Stimulated activated CD4-positive, alpha-beta T cell treated with anti-CD3 and anti-CD28 coated beads, Interleukin-4, amount 100 ng/mL, for 1 hour (primary cell): ENCODE data around the gene NTM.
A peak's percentile ranks its signal among the peaks of the same experiment; 100 is the strongest.

ENCODE experiments used
- DNase-seq: peaks from one replicate; pipeline ENCODE4 v3.0.0-alpha.2; 2020

The NTM gene

DNA sequence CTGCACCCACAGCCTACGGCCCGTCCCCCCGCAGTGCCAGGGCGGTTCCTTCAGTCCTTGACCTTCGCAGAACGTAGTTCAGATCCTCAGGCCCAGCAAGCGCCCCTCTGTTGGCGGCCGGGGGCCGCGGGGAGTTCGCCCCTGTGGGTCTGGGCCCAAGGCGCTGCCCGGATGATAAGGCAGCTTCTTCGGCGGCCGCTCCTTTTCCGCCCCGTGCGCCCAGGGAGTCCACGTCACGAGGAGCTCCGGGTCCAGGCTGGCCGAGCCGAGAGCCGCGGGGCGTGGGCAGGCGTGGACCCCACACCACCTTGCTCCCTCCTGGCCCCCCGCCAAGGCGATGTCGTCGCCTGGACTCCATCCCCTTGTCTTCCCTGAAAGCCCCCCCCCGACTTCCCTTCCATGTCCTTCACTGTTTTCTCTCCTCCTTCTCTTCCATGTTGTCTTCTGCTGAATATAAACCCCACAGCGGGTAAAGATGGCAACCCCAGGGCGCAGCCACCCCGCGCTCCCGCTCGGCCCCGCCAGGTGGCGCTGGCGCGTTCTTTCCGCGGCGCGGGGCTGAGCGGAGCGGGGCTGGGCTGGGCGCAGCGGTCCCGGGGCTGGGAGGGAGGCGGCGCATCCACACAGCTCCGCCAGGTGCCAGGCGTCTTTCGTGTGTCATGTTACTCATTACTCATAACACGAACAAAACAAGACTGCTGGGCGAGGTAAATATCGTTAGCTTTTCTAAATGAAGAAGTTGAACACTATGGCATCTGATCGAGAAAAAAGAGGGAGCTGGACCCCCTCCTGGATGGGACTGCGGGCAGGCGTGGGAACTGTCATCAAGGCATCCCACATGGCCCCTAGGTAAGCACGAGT, 321.0 kb downstream of the NTM start:
- peak; percentile 19 for DNase-seq

DNA sequence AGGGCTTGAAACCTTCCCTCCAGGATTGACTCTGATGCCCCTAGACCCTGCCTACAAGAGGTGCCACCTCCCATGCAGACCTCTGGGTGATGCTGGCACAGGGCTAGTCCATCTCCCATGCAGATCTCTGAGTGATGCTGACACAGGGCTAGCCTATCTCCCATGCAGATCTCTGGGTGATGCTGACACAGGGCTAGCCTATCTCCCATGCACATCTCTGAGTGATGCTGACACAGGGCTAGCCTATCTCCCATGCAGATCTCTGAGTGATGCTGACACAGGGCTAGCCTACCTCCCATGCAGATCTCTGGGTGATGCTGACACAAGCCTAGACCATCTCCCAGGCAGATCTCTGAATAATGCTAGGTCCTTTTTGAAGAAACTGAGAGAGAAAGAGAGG, 321.7 kb downstream of the NTM start:
- DNase-seq: no peak

DNA sequence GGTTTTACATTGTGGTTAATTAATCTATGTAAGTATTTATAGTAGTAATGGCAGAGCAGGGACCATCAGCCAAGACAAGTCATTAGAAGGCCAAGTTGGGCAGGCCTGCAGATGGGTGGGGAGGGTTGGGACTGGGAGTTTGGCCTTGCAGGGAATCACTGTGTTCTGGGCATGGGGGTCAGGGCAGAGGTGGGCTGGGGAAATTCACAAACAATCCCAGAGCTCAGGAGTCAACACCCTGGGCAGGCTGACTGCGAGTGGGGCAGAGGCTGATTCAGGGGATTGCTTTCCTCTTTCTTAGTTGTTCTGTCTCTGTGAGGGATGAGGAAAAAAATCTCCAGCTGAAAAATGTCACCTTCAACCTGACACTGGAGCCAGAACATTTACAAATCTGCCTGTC, 322.5 kb downstream of the NTM start:
- DNase-seq: no peak

GRCh38 chr11:131693756-131694155, 323.3 kb downstream of the NTM start:
- no peak for DNase-seq

DNA sequence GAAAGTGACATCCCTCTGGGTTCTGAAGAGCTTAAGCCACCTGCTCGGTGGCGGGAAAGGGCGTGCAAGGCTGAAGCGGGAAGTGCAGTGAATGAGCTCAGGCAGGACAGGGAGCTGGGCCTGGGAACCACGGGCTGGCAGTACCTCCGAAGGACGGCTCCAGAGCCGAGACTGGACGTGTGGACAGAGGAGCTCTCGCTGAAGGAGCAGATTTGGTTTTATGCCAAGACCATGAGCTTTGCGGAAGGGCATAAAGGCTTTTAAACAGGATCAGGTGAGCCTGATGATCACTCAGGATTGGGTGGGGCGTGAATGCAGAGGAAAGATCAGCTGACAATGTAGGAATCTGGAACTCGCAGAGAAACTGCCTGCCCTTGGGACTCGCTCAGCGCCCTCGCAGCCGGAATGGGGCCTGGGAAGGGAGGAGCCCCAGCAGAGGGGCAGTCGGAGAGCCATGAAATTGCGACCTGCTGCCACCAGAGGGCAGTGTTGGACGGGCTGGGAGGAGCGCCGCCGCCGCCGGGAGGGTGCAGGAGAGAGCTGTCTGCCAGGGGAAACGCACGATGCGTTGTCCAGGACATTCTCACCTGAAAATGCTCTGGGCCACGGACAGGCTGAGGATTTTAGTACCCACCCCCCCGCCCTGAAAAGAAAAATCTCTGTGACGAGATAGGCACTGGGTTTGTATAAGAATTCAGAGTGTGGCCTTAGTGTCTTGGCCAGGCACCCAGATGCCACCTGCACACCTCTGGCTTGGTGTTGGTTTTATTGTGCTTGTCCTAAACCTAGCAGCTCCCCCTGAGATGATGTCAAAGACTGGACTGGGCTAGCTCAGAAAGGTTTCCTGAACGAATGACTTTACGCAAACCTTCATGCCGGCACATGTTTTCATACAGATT, 324.4 kb downstream of the NTM start:
- DNase-seq: peak; percentile 58

GRCh38 chr11:131695889-131696429, 325.5 kb downstream of the NTM start:
- no peak for DNase-seq

GRCh38 chr11:131696690-131697089, 326.3 kb downstream of the NTM start:
- DNase-seq: no peak

GRCh38 chr11:131703311-131703710, 332.9 kb downstream of the NTM start:
- DNase-seq: no peak

- DNase-seq: no peak
Observed at GRCh38 chr11:131704682-131705081, 334.3 kb downstream of the NTM start.

DNA sequence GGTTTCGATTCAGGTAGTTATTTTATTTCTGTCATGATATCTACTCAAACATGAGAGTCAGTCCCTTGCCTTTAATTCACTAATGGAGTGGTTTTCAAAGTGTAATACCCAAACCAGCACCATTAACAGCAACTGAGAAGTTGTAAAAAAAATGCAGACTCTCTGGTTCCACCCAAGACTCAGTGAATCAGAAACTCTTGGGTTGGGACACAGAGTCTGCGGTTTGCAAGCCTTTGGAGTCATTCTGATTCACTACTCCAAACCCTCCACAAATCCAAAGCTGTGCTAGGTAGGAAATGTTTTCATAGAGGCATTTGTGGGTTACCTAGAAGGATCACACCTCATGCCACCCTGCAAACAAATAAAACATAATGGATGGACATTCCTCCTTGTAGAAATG, 340.1 kb downstream of the NTM start:
- no peak for DNase-seq

DNA sequence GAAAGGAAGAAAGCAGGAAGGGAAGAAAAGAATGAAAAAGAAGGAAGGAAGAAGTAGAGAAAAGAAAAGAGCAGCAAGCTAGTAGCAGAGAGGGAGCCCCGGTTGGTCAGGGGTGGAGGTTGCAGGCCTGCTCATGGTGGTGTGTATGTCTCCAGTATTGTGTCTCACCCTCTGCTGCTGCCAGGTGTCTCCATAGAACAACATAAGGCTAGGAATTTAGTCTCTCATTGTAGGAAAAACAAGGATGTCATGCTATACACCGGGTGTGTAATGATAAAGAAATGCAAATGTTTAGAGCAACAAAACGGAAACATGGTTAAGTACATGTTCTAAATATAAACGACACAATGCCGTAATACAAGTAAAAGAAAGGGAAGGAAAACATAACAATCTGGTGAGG, 342.5 kb downstream of the NTM start:
- no peak for DNase-seq

DNA sequence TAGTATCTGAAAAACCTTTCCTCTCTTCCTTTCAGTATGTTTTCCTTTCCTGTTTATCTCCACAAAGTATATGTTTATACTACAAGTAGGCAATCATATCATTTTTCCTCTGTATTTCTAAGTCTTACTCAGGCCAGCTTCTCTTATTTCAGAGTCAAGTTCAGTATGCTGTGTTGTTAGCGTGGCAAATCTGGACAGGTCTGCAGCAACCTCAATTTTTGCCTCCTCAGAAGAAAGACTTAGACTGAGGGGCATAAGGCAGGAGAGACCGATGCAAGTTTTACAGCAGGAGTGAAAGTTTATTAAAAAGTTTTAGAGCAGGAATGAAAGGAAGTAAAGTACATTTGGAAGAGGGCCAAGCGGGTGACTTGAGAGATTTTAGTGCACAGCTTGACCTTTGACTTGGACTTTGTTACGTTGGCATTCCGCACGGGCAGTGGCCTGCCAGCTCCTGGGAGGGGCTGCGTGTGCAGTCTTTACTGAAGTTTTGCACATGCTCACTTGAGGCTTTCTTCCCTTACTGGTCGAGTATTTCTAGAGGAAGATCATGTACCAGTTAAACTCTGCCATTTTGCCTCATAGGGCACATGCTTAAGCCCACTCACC, 343.2 kb downstream of the NTM start:
- DNase-seq: no peak

- no peak for DNase-seq
Observed at GRCh38 chr11:131717616-131718015, 347.2 kb downstream of the NTM start.

DNA sequence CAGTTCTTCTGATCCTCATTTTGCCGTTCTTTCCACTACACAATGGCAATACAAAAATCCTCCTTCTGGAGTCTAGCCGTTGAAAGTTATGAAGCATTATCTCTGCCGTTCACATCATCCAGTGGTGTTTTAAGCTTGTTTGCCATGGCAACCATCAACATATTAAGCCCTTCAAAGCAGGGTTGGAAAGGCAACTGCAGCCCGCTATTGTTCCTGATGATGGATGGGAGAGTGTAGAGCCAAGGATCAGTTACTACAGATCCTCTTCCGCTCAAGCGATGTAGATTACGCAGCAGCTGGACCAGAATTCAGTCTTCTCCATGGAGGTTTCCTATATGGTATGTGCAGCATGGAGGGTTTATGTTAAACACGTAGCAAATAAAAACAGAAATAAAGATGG, 352.7 kb downstream of the NTM start:
- DNase-seq: no peak

DNA sequence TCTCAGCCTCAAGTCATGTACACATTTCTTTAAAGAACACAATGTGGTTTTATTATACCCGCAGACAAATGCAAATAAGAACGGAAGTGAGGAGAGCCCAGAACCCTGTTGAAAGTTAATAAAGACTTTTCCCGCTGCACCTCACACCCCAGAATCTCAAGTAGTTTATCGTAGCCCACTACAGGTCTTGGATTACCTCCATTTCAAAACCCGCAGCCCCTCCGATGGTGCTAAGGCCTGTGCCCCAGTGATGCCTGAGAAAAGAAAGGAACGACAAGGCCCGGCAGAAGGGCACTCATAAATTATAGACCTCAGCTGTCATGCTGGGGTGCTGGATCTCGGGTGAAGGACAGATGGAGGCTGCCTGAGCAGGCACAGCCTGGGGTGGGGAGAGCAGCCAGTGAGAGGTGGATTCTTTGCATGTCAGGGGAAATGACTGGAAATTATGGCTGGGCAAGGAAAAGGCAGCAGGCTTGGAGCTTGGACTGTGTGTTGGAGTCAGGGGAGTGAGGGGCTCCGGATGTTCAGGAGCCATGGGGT, 354.1 kb downstream of the NTM start:
- DNase-seq: no peak

- DNase-seq: no peak
Observed at GRCh38 chr11:131734871-131735270, 364.5 kb downstream of the NTM start.

DNA sequence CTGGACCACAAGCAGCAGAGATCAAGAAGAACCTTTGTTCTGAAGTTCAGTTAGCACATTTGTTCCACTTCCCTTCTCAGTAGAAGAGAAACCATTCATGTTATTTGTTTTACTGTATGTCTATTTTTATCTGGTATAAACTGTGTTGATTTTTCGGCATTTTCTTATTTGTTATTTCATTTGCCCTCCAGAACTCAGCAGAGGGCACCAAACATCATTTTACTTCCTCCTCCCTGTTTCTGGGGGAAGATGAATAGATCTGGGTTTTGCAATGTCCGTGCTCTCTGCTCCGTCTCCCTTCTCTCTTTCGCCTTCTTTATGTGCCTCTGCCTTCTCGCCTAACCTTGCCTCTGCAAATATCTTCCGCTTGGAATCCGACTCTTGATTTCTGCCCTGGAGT, 366.9 kb downstream of the NTM start:
- no peak for DNase-seq

- DNase-seq: no peak
Observed at GRCh38 chr11:131739243-131739882, 368.9 kb downstream of the NTM start.

- no peak for DNase-seq
Observed at GRCh38 chr11:131744847-131745246, 374.4 kb downstream of the NTM start.

DNA sequence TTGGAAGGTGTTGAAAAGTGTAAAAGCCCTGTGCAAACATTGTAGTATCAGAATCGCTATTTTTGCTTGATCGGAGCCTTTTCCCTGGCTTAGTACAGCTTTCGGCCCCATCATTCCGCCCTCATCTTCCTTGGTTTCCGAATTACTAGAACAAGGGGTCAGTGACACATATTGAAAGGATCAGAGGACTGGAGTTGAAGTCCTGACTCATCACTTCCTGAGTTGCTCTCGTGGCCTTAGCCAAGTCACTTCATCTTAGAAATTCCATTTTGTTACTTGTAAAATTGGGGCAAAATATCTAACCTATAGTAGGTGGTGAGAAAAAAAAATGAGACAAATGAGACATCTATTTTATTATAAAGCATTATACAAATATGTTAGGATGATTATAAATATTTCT, 375.0 kb downstream of the NTM start:
- no peak for DNase-seq

GRCh38 chr11:131746201-131746600, 375.8 kb downstream of the NTM start:
- no peak for DNase-seq
